ENCODE data around the gene DACT3.

- TF ChIP-seq CTCF (IDR thresholded peaks at IDR 0.05) (no peak), POLR2A (IDR thresholded peaks at IDR 0.05) (no peak), EP300 (IDR thresholded peaks at IDR 0.05) (no peak)
These were observed 21.4 kb downstream of the DACT3 start for GRCh38 chr19:46639358-46640182.

All from upper lobe of left lung (tissue), 4 donors.